Left hindlimb (tissue), 1 donor: ENCODE data around the gene SAFB.

ENCODE experiments used
- DNase-seq: peaks from one replicate; pipeline ENCODE4 v3.0.0-alpha.2; 2018

The SAFB gene

DNA sequence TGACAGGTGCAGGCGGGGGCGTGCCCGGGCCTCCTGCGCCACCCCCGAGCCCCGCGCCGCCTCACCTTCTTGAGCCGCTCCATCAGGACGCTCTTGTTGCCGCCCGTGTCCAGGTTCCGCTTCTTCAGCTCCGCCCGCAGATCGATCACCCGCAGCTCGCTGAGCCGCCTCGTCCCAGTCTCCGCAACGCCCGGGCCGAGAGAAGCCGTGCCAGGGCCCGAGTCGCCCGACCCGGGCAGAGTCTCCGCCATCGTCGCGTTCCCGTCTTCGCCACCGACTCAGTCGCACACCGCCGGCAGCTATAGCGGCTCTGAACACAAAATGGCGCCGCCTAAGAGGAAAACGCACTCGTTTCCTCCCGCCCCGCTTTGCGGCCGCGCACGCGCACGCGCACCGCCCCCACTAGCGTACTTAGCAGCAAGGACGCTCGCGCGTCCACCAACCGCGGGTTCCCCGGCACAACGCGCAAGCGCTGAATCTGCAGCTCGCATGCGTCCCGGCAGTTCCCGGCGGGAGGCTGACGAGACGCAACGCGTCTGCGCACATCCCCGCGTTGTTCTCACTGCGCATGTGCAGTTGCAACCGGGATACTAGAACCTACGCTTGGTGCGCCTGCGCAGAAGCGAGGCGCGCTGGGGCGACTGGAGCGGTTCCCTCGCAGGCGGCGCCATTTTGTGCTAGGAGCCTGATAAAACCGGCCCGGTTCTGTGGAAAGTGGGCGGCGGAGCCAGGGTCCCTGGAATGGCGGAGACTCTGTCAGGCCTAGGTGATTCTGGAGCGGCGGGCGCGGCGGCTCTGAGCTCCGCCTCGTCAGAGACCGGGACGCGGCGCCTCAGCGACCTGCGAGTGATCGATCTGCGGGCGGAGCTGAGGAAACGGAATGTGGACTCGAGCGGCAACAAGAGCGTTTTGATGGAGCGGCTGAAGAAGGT is at the start of gene SAFB, which contains the start of gene SAFB2:
Gene SAFB (plus strand): TSS at position 619 of the 932 bp plus-strand sequence. CDS start 123 bp downstream, at position 742.
Gene SAFB2 (minus strand): TSS at position 312 of the 932 bp plus-strand sequence. CDS start 61 bp downstream, at position 251.
- DNase-seq, result peak; percentile 100

DNA sequence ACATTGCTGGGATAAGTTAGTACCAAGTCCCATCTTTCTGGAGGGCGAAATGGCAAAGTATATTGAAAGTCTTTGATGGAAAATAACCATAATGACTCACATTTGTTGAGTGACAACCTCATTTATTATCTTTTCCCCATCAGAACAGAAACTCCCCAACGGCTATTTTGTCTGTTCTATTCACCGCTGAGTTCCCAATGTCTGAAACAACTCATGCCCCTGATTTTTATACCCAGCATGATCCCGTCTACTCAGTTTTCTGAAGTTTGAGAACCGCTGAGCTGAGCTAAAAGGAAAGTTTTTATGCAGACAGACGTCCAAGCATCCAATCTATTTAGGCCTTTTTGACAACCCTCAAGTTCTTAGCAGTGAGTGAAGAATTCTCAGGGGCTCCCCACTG is 47.3 kb upstream of the SAFB start:
- no peak for DNase-seq

DNA sequence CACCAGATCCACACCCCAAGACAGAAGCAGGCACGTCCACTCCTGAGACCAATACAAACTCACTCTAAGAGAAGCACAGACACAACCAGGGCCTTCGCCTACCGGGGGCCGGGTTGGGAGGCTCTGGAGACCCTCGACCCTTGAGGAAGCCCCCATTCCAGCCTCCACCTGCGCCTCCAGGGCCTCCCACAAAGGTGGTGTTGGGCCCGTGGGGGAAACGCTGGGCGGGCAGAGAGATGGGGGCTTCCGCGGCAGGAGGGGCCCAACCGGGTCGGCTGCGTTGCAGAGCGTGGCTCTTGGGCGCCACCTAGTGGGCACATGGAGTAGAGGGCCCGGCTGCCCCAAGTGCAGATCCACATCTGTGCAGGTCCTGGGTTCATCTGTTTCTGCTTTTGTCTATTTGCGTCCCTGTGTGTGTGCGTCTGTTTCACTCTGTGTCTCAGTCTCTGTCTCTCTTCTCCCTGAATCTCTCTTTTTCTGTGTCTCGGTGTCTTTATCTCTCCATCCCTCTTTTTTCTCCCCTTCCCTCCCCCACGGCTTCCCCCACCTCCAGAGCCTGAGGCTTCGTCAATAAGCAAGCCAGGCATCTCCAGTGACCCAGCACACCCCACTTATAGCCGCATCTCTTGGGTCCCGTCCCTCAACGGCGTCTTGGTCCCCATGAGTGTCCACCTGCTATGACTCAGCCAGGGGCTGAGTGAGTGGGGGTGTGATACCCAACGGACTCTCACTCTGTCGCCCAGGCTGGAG is 44.6 kb upstream of the SAFB start:
- DNase-seq, result peak; percentile 81

DNA sequence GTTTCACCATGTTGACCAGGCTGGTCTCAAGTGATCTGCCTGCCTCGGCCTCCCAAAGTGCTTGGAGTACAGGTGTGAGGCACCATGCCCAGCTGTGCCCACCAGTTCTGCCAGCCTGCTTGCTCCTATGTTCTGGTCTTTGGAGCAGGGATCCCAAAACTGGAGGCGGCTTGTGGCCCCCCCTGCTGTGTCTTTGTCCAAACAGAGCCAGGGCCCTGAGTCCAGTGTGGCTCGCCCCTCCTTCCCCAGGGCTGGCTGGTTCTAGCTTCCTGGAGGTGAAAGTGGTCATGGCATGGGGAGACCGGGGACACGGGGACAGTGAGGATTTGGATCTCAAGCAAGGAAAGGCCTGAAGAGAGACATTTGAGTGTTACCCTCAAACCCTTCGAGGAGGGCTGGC is 43.6 kb upstream of the SAFB start:
- no peak for DNase-seq

DNA sequence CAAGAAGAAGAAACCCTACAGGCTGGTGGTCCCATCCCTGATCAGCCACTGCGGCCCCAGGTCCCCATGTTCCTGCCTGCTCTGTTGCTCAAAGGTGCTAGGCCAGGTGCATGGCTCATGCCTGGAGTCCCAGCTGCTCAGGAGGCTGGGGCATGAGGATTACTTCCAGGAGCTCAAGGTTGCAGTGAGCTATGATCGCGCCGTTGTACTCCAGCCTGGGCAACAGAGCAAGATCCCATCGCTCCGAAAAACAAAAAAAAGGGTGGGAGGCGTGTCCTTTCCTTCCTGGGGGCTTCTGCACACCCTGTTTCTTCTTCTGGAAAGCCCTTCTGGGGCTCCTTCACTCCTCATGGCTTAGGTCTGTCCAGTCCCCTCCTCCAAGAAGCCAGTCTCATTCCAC is 43.2 kb upstream of the SAFB start:
- DNase-seq, result no peak

DNA sequence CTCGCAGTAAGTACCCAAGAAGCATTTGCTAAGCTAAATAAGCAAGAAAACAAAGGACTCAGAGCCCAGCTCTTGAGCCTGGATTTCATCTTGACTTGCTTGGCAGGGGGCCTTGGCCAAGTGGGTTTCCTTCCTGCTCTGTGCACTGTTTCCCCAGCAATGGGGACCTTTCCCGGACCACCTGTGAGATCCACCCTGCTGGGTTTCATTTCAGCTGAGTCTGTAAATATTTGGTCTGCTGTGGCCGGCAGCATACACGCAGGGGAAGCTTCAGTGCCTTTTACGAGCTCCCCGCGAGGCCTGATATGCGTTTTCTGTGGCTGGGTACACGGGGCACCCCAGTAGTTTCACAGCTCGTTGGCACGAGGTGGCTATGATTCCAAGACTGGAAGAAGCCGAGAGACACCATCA is 42.7 kb upstream of the SAFB start:
- DNase-seq, result no peak

DNA sequence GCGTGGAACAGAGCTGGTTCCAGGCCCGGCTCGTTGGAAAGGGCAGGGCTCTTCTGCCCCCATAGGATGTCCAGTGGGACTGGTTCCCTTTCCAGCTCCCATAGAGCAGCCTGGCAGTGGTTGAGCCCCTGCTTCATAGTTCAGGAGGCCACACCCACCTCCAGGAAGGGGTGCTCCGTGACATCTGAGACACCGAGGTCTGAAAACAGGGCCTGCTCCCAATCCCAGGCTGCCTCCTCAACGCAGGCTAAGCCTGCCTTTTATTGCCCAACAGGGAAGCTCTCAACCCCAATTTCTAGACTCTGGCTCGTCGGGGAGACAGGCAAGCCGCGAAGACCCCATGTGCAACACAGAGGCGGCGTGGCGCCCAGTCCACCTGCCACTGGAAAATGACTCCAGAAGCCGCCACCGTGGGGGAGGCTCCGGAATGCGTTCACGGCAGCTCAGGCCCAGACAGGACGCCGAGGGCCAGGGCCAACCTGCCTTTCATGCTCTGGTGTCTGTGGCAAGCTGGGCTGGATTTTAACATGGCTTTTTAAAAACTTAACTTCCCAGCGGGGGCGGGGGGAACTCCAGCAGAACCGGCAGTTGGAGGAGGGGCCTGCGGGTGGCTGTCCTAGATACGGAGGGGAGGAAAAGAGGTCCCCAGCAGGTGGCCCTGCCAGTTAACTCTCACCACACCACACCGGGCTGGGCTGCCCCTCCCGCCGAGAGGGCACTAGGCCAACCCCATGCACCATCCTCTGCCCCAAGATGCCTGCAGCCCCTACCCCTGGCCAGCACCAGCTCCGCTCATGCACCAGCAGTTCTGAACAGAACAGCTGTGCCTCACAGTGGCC is 37.2 kb upstream of the SAFB start:
- no peak for DNase-seq

DNA sequence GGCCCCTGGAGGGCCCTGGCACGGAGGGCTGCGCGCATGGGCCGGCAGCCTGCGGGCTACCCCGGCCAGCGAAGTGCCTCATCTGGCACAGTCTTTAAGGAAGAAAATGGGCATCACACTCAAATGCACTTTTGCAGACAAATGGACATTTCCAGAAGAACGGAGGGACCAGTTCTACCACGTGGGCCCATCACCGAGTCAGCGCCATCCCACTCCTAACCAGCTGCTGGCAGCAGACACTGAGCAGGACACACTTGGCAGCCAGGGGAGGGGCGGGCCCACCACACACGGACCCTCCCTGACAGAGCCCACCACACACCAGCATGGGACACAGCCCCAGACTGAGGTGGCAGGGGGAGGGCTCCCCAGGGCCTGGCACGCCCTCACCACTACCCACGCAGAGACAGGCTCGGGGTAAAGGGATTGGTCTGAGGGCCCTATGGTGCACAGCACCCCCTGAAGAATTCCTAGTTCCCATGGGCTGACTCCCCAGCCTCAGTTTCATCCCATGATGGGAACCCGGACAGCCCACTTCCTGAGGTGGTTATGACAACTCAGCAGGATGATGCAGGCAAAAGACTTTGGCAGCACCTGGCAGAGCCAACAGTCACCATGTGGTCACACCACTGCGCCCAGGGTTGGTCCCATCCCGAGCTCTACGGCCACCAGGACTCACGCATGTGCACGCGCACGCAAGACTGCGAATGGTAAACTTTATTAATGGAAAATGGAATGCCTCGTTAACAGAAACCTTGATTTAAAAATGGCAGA is 36.4 kb upstream of the SAFB start:
- DNase-seq, result no peak

DNA sequence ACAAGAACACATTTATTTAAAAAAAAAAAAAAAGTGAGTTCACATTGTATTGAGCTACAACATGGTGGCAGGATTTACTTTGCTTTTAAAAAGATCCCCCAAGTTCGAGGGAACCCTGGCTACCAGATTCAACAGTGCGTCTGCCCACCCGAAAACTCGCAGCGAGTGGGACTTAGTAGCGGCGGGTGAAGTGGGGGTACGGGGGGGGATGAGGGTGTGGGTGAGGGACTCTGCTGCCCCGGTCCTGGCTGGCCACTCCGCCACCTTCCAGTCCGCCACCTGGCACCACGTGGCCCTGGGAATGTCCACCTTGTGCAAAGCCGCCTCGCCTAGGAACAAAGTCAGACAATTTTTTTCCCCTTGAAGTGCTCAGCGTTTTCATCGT is 35.8 kb upstream of the SAFB start:
- DNase-seq, result no peak

DNA sequence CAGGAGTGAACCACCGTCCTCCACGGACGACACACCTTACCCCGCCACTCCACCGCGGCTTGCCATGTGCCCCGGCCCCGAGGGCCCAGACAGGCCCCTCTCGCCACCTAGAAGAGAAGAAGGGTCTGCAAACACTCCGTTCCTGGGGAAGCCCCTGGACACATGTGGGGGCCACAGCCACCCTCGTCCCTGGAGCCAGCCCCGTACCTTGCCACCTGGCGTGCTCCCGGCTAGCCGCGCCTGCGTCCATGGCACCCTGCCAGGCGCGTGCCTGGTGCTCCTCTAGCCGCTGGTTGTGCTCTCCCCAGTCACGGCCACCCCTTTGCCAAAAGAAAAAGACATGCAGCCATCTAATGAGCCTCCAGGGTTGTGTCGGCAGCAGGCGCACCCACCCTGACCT is 35.2 kb upstream of the SAFB start:
- DNase-seq, result no peak

DNA sequence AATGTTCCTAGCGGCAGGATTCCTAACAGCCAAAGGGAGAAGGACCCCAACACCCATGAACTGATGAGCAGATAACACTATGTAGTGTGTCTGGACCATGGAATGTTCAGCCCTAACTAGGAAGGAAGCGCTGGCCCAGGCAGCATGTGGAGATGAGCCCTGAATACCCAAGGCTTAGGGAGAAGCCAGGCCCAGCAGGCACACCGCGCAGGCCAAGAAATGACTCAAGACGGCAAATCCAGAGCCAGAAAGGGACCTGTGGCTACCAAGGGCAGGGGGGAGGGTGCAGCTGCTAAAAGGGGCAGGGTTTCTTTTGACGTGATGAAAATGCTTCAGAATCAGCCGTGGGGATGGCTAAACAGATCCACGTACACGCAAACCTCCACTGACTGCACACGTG is 34.4 kb upstream of the SAFB start:
- DNase-seq, result no peak

DNA sequence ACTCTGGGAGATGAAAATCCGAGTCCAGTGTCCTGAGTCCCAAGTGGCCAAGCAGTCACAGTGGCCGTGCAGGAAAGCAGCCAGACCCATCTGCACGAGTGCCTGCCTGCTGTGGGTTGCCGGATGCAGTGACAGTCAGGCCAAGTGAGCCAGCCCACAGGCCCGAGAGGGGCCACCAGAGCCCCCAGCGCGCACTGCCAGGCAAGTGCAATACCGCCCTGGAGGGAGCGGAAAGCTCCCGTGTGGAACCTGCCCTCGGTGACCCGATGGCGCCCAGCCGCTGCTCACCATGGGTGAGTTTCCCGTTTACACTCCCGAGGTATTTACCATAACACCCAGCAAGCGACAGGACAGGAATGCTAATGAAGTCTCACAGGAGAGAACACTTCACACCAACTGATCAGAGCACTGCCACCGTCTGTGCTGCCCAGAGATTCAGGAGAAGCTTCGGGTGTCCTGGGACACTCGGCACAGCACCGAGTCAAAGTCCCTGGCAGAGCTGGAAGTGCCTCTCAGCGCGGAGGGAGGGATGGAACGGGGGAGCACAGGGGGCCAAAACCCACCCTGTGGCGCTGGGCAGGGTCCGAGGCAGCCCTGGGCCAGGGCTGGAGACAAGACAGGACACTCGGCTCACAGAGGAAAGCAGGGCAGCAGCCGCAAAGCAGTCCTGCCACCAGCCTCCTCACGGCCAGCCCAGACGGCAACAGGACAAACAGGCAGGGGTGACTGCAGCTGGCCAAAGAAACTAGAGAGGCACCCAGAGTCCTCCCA is 33.8 kb upstream of the SAFB start:
- no peak for DNase-seq

DNA sequence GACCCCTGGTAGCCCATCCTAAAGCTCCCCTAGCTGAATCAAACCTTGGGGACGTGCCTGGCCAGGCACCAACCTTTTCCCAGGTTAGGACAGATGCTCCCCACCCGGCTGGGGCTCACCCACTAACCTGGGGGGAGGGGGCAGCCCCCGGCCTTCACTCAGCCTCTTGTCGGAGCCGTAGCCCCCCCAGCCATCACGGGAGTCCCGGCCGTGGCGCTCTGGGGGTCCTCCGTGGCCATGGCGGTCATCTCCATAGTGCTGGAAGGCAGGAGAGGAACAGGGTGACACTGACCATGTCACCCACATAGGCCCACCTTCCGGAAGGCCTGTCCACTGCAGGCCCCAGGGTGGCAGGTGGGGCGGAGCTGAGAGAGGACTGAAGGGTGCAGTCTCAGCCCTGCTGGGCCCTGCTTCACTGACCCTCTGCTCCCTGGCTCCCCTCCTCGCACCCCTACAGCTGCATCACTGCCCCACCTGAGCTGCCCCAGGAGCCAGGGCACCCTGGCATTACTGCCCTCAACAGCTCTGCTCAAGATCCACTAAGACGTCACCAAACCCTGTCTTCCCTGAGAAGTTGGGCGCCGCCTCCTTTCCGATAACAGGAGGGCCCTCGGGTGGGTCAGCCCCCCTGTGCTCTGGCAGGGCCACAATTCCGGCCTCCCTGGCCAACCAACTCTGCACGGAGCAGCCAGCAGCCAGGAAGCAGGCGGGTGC is 32.6 kb upstream of the SAFB start:
- no peak for DNase-seq

DNA sequence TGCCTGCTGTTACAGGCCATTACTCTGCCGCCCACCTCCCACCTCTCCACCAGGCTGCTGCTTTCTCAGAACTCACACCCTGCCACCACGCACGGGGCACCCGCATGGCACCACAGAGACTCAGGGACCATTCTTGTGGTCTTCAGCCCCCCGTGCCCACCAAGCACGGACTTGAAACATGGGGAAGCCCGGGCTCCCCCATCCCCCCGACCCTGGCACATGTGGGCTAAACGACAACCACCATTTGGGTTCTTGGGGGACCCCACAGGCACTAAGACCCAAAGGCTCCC is 32.1 kb upstream of the SAFB start:
- no peak for DNase-seq

DNA sequence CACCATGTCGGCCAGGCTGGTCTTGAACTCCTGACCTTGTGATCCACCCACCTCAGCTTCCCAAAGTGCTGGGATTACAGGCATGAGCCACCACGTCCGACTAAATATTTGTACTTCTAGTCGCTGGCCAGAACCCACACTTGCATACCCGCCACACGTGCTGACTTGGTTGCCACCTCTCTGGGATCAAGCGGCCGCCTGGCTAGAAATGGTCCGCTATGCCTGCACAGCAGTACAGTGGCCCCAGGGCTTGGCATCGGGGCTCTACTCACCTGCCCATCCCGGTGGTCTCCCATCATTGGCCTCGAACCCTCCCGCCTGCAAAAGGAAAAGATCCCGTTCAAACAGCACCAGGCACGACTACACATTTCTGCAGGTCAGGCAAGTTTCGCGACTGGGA is 31.4 kb upstream of the SAFB start:
- no peak for DNase-seq

DNA sequence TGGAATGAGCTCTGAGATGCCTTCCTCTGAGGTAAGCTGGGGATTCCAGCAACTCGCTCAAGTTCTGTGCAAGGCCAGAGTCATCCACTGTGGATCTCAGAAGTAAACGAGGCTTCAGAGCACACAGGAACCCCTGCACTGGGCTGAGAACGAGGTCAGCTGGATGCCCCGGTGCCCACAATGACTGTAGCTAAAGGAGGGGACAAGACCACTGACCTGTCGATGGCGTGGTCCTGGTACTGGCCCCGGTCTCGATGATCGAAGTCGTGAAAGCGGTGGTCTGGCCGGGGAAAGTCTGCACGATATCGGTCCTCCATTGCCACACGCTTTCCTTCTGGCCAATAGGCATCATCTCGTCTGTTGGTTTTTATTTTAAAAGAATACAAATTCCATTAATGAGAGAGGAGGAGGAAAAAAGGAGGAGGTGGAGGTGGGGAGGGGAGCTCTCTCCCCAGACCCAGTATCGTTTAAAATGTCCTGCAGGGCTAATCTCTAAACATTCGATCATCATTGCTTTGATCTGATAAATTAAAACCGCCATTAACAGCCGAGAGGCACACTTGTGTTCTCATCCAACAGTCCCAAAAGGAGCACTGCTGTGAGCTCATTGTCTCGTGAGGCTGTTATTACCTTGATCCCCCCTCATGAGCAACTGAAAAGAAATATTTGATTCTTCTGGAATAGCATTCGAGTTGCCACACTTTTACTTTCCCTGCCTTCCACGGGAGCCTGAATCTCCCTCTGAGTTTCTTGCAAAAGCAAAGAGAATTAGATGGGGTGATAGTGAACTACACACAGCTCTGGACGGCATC is 30.1 kb upstream of the SAFB start:
- DNase-seq, result no peak

DNA sequence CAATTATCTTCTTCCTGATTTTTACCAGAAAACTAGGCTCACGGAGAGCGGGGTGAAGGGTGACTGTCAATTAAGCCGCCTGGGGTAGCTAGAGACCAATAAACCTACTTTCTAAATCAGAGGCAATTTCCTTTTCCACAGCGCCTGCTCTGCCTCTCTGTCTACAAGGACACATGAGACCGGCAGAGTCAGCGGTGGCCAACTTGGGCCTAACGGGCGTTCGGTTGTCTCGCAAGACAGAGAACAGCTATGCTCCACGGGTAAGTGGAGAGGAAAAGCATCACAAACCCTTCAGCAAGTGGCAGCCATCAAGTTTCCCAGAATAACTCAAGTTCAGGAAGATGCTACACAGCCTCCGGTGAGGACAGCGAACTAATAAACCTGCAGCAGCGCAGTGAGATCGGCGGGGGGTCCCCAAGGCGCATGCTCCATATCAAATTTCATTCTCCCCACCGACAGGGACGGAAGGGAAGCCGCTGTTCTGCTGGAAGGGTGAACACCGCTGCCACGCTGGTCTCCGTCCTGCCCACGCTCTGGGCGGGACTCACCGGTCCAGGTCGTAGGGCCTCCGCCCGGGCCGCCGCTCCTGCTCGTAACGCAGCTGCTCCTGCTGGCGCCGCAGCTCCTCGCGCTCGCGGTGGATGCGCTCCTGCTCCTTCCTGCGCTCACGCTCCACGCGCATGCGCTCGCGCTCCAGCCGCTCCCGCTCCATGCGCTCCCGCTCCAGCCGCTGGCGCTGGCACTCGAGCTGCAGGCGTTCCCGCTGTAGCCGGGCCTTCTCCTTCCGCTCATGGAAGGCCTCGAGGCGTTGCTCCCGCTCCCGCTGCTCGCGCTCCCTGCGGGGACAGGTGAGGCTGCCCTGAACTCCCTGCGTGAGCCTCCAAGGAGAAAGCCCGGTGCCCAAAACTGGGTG is 29.3 kb upstream of the SAFB start:
- DNase-seq, result no peak

DNA sequence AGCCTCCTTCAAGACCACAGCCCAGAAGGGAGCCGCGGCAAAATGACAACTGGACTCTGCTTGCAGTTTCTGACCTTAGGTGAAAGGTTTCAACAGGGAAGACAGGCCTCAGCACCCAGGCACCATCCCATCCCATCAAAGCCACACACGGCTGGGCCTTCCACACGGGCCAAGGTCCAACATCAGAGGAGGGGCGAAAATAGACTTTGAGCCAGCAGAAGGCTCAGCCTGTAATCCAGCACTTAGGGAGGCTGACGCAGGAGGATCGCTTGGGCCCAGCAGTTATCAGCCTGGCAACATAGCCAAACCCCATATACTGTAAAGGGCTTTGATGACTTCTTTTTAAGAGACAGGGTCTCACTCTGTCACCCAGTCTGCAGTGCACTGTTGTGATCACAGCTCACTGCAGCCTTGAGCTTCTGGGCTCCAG is 28.3 kb upstream of the SAFB start:
- DNase-seq, result no peak

DNA sequence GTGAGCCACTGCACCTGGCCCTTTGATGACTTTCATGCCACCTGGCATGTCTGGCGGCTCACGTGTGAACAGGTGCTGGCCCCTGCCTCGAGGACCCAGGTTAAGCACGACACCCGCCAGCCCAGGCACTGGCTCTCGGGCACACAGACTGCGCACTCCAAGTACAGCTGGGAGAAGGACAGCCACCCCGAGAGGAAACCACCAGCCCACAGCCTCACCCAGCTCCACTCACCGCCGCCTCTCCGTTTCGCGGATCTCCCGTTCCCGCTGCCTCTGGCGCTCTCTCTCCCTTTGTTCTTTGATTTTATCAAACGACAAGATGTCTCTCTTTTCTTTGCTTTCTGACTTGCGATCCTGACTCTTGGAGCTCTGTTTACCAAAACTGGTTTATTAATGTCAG is 27.8 kb upstream of the SAFB start:
- DNase-seq, result no peak
